ENCODE data around the gene EPHB4.
A peak's percentile ranks its signal among the peaks of the same experiment; 100 is the strongest.

EPHB4 gene

DNA sequence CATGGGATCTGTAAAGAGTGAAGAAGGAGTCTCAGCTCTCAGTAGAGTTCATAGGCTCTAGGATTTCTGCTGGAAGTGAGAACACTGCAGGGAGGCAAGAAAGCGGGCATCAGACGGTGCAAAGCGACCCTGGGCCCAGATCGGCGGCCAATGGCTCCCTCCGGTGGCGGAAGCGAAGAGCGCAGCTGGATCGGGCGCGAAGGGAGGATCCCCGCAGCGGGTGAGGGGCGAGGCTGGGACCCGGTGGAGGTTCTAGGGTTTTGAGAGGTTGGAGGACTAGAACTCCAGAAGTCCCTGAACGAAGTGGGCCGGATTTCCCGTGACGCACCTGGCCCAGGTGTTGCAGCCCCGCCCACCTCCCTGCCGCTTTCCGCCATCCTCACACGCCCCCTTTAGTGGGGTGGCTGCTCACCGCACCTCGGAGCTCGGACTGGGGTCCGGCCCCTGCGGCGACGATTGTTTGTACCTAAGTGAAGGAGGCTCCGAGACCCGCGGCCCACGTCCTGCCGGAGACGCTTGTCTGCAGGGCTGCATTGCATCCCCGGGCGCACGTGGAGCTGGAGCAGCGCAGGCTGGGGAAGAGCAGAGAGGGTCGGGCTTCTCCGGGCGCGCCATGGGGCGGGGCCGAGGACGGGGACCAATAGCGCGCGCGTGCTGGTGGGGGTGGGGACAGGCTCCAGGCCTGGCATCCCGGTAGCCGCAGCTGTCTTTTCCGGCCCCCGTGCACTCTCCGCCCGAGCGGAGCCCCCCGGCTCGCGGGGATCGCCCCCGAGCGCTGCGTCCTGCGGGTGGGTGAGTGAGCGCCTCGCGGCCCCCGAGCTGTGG, 24.9 kb upstream of the EPHB4 start, which contains the start of gene SLC12A9:
Gene SLC12A9, plus strand, starts transcription at position 666 of the 825 bp plus-strand sequence. CDS start 1,485 bp downstream, outside the sequence.
- H3K4me3 ChIP-seq (ENCODE audit: low read length, poor library complexity, severe bottlenecking) = peak within 1 kb of the TSS; percentile 96
- no peaks in the 10 kb centered on the region for H3K9me3 ChIP-seq (ENCODE audit: insufficient read depth, low read depth, low read length)
- no peaks in the 10 kb centered on the region for H3K9me2 ChIP-seq (replicated peaks; ENCODE audit: low read depth, low read length)
- H2AFZ ChIP-seq (ENCODE audit: low read length) = peak within 1 kb of the TSS; percentile 98
- TF ChIP-seq, protein P1, sequence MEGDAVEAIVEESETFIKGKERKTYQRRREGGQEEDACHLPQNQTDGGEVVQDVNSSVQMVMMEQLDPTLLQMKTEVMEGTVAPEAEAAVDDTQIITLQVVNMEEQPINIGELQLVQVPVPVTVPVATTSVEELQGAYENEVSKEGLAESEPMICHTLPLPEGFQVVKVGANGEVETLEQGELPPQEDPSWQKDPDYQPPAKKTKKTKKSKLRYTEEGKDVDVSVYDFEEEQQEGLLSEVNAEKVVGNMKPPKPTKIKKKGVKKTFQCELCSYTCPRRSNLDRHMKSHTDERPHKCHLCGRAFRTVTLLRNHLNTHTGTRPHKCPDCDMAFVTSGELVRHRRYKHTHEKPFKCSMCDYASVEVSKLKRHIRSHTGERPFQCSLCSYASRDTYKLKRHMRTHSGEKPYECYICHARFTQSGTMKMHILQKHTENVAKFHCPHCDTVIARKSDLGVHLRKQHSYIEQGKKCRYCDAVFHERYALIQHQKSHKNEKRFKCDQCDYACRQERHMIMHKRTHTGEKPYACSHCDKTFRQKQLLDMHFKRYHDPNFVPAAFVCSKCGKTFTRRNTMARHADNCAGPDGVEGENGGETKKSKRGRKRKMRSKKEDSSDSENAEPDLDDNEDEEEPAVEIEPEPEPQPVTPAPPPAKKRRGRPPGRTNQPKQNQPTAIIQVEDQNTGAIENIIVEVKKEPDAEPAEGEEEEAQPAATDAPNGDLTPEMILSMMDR (conservative IDR thresholded peaks at IDR 0.05; ENCODE audit: low read length) = peak; percentile 94
- no peak for TF ChIP-seq EZH2phosphoT487 (IDR thresholded peaks at IDR 0.05; ENCODE audit: borderline replicate concordance)
- H3K9ac ChIP-seq (ENCODE audit: low read depth, low read length, poor library complexity, severe bottlenecking) = peak within 1 kb of the TSS; percentile 81
- peak within 1 kb of the TSS; percentile 95 for H3K4me2 ChIP-seq (ENCODE audit: low read depth, low read length, poor library complexity, severe bottlenecking)
- H3K36me3 ChIP-seq (ENCODE audit: insufficient read depth, low read length) = no peaks in the 10 kb centered on the region
- H3K79me2 ChIP-seq (ENCODE audit: insufficient read depth, low read length) = peaks cover 11% of the 10 kb centered on the region; the same call in 1 of the 2 replicates
- H3F3A ChIP-seq (ENCODE audit: low read depth) = no peaks in the 10 kb centered on the region
- no peaks in the 10 kb centered on the region for H4K20me1 ChIP-seq (ENCODE audit: insufficient read depth, low read length, poor library complexity, severe bottlenecking)
- peaks cover 13% of the 10 kb centered on the region for H3K4me1 ChIP-seq (ENCODE audit: insufficient read depth, low read length, poor library complexity, severe bottlenecking)
- no peaks in the 10 kb centered on the region for H3K27me3 ChIP-seq (ENCODE audit: insufficient read depth, low read length, poor library complexity, severe bottlenecking)

DNA sequence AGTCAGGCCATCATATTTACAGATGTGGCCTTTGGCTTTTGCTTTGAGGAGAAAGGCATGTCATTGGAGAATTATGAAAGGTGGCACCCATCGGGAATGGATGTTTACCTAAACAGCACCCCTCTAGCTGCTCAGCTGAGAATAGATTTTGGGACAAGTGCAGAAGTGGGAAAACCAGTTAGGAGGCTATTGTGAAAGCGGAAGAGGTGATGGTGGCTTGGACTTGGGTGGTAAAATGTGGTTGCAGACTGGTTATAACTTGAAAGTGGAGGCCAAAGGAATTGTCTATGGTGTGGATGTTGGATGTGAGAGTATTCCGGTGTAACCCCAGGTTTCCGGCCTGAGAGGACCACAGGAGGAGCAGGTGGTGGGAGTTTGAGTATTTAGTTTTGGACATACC, 20.0 kb upstream of the EPHB4 start:
- Histone ChIP-seq H3K4me1 (ENCODE audit: insufficient read depth, low read length, poor library complexity, severe bottlenecking) (peaks cover 3% of the 10 kb centered on the region), H3K9ac (ENCODE audit: low read depth, low read length, poor library complexity, severe bottlenecking) (no peak overlapping the region), H3K4me3 (ENCODE audit: low read length, poor library complexity, severe bottlenecking) (no peak overlapping the region), H4K20me1 (ENCODE audit: insufficient read depth, low read length, poor library complexity, severe bottlenecking) (no peaks in the 10 kb centered on the region), H3K4me2 (ENCODE audit: low read depth, low read length, poor library complexity, severe bottlenecking) (no peak overlapping the region), H3K79me2 (ENCODE audit: insufficient read depth, low read length) (no peaks in the 10 kb centered on the region), H3K9me2 (replicated peaks; ENCODE audit: low read depth, low read length) (no peaks in the 10 kb centered on the region), H3K9me3 (ENCODE audit: insufficient read depth, low read depth, low read length) (no peaks in the 10 kb centered on the region), H3F3A (ENCODE audit: low read depth) (no peaks in the 10 kb centered on the region), H2AFZ (ENCODE audit: low read length) (no peak overlapping the region), H3K27me3 (ENCODE audit: insufficient read depth, low read length, poor library complexity, severe bottlenecking) (no peaks in the 10 kb centered on the region), H3K36me3 (ENCODE audit: insufficient read depth, low read length) (no peaks in the 10 kb centered on the region)
- TF ChIP-seq, protein P1 (conservative IDR thresholded peaks at IDR 0.05; ENCODE audit: low read length) = no peak
- no peak for TF ChIP-seq EZH2phosphoT487 (IDR thresholded peaks at IDR 0.05; ENCODE audit: borderline replicate concordance)

DNA sequence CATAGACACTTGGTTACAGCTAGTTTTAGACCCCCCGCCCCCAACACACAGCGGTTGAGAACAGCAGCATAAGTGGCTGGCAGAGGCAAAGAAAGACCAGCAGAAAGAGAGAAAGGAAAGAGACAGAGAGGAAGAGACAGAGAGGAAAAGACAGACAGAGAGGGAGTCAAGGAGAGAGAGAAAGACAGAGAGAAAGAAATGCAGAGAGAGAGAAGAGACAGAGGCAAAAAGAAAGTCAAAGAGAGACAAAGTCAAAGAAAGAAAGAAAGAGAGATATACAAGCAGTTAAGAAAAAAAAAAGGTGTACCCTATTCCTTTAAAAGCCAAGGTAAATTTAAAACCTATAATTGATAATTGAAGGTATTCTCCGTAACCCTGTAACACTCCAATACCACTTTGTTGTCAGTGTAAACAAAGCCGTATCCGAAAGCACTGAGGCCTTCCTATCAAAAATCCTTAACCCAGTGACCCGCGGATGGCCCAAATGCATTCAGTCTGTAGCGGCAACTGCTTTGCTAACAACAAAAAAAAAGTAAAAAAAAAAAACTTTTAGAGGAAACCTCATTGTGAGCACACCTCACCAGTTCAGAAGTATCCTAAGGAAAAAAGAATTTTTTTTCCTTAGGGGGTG, 13.3 kb upstream of the EPHB4 start:
- TF ChIP-seq EZH2phosphoT487 (IDR thresholded peaks at IDR 0.05; ENCODE audit: borderline replicate concordance) = no peak
- TF ChIP-seq, protein P1 (conservative IDR thresholded peaks at IDR 0.05; ENCODE audit: low read length) = no peak
- no peak overlapping the region for H3K4me2 ChIP-seq (ENCODE audit: low read depth, low read length, poor library complexity, severe bottlenecking)

More for the DNA sequence above, 13.3 kb upstream of the EPHB4 start:
- no peak overlapping the region for H2AFZ ChIP-seq (ENCODE audit: low read length)
- no peak overlapping the region for H3K4me3 ChIP-seq (ENCODE audit: low read length, poor library complexity, severe bottlenecking)
- H3K27me3 ChIP-seq (ENCODE audit: insufficient read depth, low read length, poor library complexity, severe bottlenecking) = no peaks in the 10 kb centered on the region
- no peak overlapping the region for H3K9ac ChIP-seq (ENCODE audit: low read depth, low read length, poor library complexity, severe bottlenecking)
- no peaks in the 10 kb centered on the region for H3K36me3 ChIP-seq (ENCODE audit: insufficient read depth, low read length)
- no peaks in the 10 kb centered on the region for H3F3A ChIP-seq (ENCODE audit: low read depth)
- no peaks in the 10 kb centered on the region for H3K79me2 ChIP-seq (ENCODE audit: insufficient read depth, low read length)
- H3K9me3 ChIP-seq (ENCODE audit: insufficient read depth, low read depth, low read length) = no peaks in the 10 kb centered on the region
- H3K9me2 ChIP-seq (replicated peaks; ENCODE audit: low read depth, low read length) = no peaks in the 10 kb centered on the region
- no peaks in the 10 kb centered on the region for H4K20me1 ChIP-seq (ENCODE audit: insufficient read depth, low read length, poor library complexity, severe bottlenecking)
- no peaks in the 10 kb centered on the region for H3K4me1 ChIP-seq (ENCODE audit: insufficient read depth, low read length, poor library complexity, severe bottlenecking)

Measured in Loucy (cell line).